Subcutaneous adipose tissue (tissue), 4 donors: ENCODE data around the gene ABHD4. TPM values are rescaled to one million over a fixed set of nuclear protein-coding genes. Genes with fewer than 3 reads are reported as not detected.

Source experiments
- total RNA-seq, 4 donors: library from RNA; depleted of rRNA; stranded (reverse); fragments of >200 nt; gene quantifications; one replicate each; pipeline ENCODE4 v1.1.0, GENCODE V29; 2016
- TF ChIP-seq, protein P1 (sequence below): fragments of 450-650 bp; IDR thresholded peaks from one replicate; pipeline ENCODE4 v1.5.1; 2016; ENCODE audit warnings: low read depth, mild to moderate bottlenecking, control low read depth, antibody characterized with exemption, moderate library complexity

The ABHD4 gene
- total RNA-seq, 4 donors from 2014 or later = 22.8 to 43.5 (median 38.1) TPM

DNA sequence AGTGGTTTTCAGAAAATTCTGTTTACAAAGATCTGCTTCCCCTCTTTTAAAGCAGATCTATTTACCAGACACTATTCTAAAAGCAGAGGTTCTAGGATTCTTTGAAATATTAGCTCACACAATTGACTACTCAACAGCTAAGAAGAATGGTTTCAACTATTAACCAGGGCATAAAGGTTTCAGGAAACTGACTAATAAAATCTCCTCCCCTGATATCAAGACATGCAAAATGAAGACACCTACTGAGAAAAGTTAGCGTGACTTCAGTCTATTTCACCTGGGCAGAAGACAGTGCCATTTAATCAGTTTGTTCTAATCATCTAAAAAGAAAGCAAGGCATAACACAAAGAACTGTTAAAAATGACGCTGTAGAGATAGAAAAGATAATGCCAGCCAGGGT, 31.3 kb upstream of the ABHD4 start:
- TF ChIP-seq, protein P1, sequence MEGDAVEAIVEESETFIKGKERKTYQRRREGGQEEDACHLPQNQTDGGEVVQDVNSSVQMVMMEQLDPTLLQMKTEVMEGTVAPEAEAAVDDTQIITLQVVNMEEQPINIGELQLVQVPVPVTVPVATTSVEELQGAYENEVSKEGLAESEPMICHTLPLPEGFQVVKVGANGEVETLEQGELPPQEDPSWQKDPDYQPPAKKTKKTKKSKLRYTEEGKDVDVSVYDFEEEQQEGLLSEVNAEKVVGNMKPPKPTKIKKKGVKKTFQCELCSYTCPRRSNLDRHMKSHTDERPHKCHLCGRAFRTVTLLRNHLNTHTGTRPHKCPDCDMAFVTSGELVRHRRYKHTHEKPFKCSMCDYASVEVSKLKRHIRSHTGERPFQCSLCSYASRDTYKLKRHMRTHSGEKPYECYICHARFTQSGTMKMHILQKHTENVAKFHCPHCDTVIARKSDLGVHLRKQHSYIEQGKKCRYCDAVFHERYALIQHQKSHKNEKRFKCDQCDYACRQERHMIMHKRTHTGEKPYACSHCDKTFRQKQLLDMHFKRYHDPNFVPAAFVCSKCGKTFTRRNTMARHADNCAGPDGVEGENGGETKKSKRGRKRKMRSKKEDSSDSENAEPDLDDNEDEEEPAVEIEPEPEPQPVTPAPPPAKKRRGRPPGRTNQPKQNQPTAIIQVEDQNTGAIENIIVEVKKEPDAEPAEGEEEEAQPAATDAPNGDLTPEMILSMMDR = no peak

DNA sequence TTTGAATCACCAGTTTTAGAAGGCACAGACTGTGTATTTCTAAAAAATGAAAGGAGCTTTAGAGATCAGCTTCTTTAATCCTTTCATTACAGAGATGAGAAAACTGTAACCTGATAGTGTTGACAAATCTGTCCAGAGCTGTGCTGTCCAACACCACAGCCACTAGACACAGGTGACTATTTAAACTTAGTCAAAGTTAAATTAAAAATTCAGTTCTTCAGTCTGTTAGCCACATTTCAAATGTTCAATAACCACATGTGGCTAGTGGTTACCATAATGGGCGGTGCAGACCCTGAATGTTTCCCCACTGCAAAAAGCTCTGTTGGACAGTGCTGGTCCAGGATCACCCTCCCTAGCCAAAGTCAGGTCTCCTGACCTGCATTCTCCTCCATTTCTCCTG, 30.7 kb upstream of the ABHD4 start:
- TF ChIP-seq, protein P1 = no peak

DNA sequence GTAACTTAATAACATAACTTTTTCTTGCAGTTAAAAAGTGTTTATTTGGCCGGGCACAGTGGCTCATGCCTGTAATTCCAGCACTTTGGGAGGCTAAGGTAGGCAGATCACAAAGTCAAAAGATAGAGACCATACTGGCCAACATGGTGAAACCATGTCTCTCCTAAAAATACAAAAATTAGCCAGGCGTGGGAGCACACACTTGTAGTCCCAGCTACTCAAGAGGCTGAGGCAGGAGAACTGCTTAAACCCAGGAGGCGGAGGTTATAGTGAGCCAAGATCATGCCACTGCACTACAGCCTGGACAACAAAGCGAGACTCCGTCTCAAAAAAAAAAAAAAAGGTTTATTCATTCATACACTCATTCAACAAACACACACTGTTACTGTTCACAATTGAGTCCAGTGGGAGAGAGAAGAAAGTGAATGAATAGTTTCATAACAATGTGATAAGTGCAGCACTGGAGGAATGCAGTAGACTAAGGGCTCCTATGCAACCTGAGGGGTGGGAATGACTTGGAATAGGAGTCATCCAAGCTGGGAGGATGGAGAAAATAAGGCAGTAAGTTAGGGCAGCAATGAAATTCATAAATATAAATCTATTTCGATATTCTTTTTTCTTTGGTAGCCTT, 28.9 kb upstream of the ABHD4 start:
- TF ChIP-seq, protein P1 = no peak

GRCh38 chr14:22569737-22570131, 28.4 kb upstream of the ABHD4 start:
- TF ChIP-seq, protein P1 = no peak

DNA sequence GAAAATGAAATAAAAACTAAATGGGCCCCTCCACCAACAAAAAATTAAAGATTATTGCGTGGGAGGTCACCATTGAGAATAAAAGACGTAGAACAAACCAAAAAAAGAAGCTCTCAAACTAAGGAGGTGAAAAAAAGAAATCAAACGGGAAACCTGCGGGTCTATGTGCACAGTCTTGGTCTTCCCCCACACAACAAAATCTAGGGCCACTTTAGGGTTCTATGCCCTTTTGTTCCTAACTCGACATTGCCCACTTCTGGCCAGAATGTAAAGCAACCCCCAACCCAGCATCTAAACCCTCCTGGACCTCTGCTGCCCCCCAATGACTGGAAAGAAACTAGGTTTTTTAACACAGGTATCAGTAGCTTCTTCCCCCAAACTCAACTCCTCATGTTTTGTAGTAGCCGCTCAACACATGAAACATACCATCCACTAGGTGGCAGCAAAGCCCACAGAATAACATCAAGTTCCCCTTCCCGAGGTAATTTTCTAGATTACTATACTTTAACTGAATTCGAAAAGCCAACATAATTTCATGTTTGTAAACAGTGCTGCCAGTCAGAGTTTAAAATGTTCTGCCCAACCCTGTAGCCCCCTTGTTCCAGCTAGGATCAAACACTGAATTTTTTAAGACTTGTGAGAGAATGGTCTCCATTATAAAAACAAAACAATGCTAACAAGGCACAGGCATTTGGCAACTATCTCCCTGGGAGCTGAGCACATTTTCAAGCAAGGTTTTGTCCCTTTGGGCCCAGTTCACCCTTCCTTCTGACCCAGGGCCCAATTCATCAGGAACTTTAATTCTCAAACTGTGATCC, 27.8 kb upstream of the ABHD4 start:
- TF ChIP-seq, protein P1 = no peak

DNA sequence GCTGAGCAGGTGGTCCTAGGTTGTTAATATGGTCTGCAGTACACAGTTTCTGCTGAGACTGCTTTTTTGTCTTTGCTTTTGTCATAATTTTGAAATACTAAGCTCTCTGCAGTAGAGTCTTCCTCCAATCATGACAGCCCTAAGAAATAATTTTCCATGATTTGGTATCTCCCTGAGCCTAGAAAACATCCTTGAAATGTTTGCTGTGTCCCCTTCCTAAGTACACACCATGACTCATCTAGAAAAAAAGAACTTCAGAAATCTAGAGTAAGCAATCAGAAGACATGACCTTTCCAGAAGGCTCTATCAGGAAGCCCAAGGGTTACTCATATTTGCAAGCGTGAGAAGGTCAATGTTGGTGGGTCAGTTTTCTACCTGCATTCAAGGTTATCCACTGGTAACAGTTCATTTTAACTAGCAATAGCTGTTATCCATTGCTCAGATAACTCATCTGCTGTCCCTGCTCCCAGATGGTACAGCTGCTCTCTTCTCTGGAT, 25.5 kb upstream of the ABHD4 start:
- TF ChIP-seq, protein P1 = no peak

DNA sequence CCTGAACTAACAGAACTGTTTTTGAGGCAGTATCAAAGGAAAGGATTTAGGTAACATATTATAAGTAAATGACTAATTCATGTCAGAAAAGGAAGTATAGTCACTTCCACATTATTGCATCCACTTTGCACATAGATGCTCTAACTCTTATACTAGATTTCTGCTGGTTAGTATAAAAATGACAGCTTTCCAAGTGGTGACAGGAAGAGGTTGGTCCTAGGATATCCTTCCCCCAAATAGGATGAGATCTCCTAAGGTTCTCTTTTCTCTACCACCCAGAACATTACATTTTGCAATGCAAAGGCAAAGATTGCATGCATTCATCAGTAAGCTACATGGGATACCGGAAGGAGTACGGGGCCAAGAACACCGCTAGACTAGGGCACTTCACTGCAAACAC, 24.3 kb upstream of the ABHD4 start:
- TF ChIP-seq, protein P1 = no peak
